A549 (cell line): ENCODE data around the gene NR1H4. TPM values are rescaled to one million over a fixed set of nuclear protein-coding genes. Genes with fewer than 3 reads are reported as not detected.
"Not testable (repeated sequence)": the region's sequence is repeated elsewhere in the genome, so short reads cannot be mapped to it uniquely, and the experiment has no call there.

ENCODE experiments used
- ATAC-seq, 2 experiments: fragments of 200-7000 bp in 1 of 2; fragments of >200 bp in 1 of 2; cut with Nextera tagmentation in 1 of 2; cut with Tn5 transposase in 1 of 2; 3 replicates each; pipeline versions ENCODE4 v1.8.0 to v1.9.1; 2018 to 2020; ENCODE audit warnings: mild to moderate bottlenecking in 1 of 2, moderate library complexity in 1 of 2
- CTCF ChIA-PET: fragments of 300-600 bp; sonication (Branson Sonifier 250); formaldehyde crosslinking; extraction: SDS; loops from one replicate; lab custom pipeline; 2021; ENCODE audit warnings: antibody characterized with exemption, inconsistent platforms; lab: Yijun Ruan, JAX
- POLR2A ChIA-PET: fragments of 350-600 bp; formaldehyde crosslinking; extraction: SDS; loops from one replicate; lab custom pipeline; 2021; ENCODE audit warnings: antibody characterized with exemption, inconsistent platforms; lab: Yijun Ruan, JAX
- DNase-seq, 2 experiments: peaks; one replicate each; pipeline versions ENCODE4 v3.0.0 to v3.0.0-alpha.2; 2011 to 2016; ENCODE audit warnings: low read depth in 1 of 2, low spot score in 1 of 2
- FAIRE-seq: peaks from 2 replicates; lab custom pipeline; 2011; peaks lifted over from hg19 to GRCh38; lab: Jason Lieb, UNC
- H3K27ac ChIP-seq, 2 experiments: fragments of >200 bp; sonication (Bioruptor Twin); formaldehyde crosslinking; 3 replicates each; pipeline ENCODE4 v1.5.1; 2016 to 2017
- H3K4me1 ChIP-seq: fragments of >200 bp; sonication (Bioruptor Twin); formaldehyde crosslinking; 3 replicates; pipeline ENCODE4 v1.6.1; 2016
- H3K4me2 ChIP-seq: fragments of >200 bp; sonication (Bioruptor Twin); formaldehyde crosslinking; 3 replicates; pipeline ENCODE4 v1.6.1; 2016
- H3K4me3 ChIP-seq: fragments of >200 bp; sonication (Bioruptor Twin); formaldehyde crosslinking; 3 replicates; pipeline ENCODE4 v1.5.1; 2016
- H3K9me3 ChIP-seq: fragments of >200 bp; sonication (Bioruptor Twin); formaldehyde crosslinking; 3 replicates; pipeline ENCODE4 v1.6.1; 2016
- BCL3 ChIP-seq: fragments of >200 bp; sonication (Bioruptor Twin); formaldehyde crosslinking; IDR thresholded peaks from 3 replicates; pipeline ENCODE4 v1.6.1; 2016
- CBX8 ChIP-seq: fragments of 200-600 bp; sonication (generic); IDR thresholded peaks from 2 replicates; pipeline ENCODE4 v1.6.1; 2016
- CEBPB ChIP-seq, 2 experiments: fragments of >200 bp in 1 of 2; sonication (Bioruptor Twin) in 1 of 2; formaldehyde crosslinking in 1 of 2; IDR thresholded peaks; 2 replicates each; pipeline ENCODE4 v1.6.1; 2012 to 2016
- EHMT2 ChIP-seq: fragments of 200-600 bp; sonication (generic); IDR thresholded peaks from 2 replicates; pipeline ENCODE4 v1.6.1; 2016; ENCODE audit warnings: antibody characterized with exemption, low read depth, mild to moderate bottlenecking, moderate library complexity
- ESRRA ChIP-seq: fragments of 150-350 bp; IDR thresholded peaks from 2 replicates; pipeline ENCODE4 v1.6.1; 2014; ENCODE audit warnings: mild to moderate bottlenecking, low read length, borderline replicate concordance
- FOSL2 ChIP-seq, 2 experiments: fragments of 450-650 bp in 1 of 2; fragments of >200 bp in 1 of 2; sonication (Bioruptor Twin) in 1 of 2; formaldehyde crosslinking; IDR thresholded peaks; 2 replicates each; pipeline versions ENCODE4 v1.5.0 to v1.6.1; 2016 to 2020; ENCODE audit warnings: mild to moderate bottlenecking in 1 of 2, moderate library complexity in 1 of 2
- FOXS1 ChIP-seq: fragments of 250-450 bp; sonication (Bioruptor Pico); IDR thresholded peaks from 2 replicates; pipeline ENCODE4 v1.5.0; 2020; ENCODE audit warnings: mild to moderate bottlenecking, moderate library complexity
- HDAC2 ChIP-seq: fragments of 200-600 bp; sonication (generic); IDR thresholded peaks from 2 replicates; pipeline ENCODE4 v1.6.1; 2016
- HOXA7 ChIP-seq: fragments of 250-450 bp; sonication (Bioruptor Pico); IDR thresholded peaks from 2 replicates; pipeline ENCODE4 v1.5.0; 2020; ENCODE audit warnings: mild to moderate bottlenecking, moderate library complexity
- HOXB5 ChIP-seq: fragments of 250-450 bp; sonication (Bioruptor Pico); IDR thresholded peaks from 2 replicates; pipeline ENCODE4 v1.5.0; 2020; ENCODE audit warnings: mild to moderate bottlenecking, moderate library complexity
- KDM1A ChIP-seq: fragments of 200-600 bp; sonication (generic); IDR thresholded peaks from 2 replicates; pipeline ENCODE4 v1.6.1; 2016; ENCODE audit warnings: low read depth, mild to moderate bottlenecking
- MAFK ChIP-seq: fragments of 450-650 bp; IDR thresholded peaks from 2 replicates; pipeline ENCODE4 v1.6.1; 2014; ENCODE audit not compliant: partially characterized antibody
- MAZ ChIP-seq: fragments of 150-350 bp; IDR thresholded peaks from 2 replicates; pipeline ENCODE4 v1.6.1; 2014; ENCODE audit warnings: antibody characterized with exemption, low read depth, low read length, borderline replicate concordance
- NPAS2 ChIP-seq: fragments of 250-450 bp; sonication (Bioruptor Pico); IDR thresholded peaks from 2 replicates; pipeline ENCODE4 v1.8.0; 2022; ENCODE audit warnings: mild to moderate bottlenecking, moderate library complexity, borderline replicate concordance
- NR3C1 ChIP-seq: fragments of >200 bp; sonication (Bioruptor Twin); formaldehyde crosslinking; IDR thresholded peaks from 3 replicates; pipeline ENCODE4 v1.6.1; 2017
- PHF8 ChIP-seq: fragments of 200-600 bp; sonication (generic); IDR thresholded peaks from 2 replicates; pipeline ENCODE4 v1.6.1; 2016; ENCODE audit warnings: low read depth, mild to moderate bottlenecking, antibody characterized with exemption, moderate library complexity, borderline replicate concordance
- POLR2A ChIP-seq: IDR thresholded peaks from 2 replicates; pipeline ENCODE4 v1.6.1; 2012; ENCODE audit warnings: mild to moderate bottlenecking, low read length
- POLR2AphosphoS2 ChIP-seq: conservative IDR thresholded peaks from 2 replicates; pipeline ENCODE4 v1.6.1; 2012; ENCODE audit warnings: low read length, improper control_type of control experiment, inconsistent platforms
- RAD21 ChIP-seq, 2 experiments: fragments of >200 bp in 1 of 2; sonication (Bioruptor Twin) in 1 of 2; formaldehyde crosslinking in 1 of 2; IDR thresholded peaks in 1 of 2; conservative IDR thresholded peaks in 1 of 2; 2 replicates in 1 of 2; 3 replicates in 1 of 2; pipeline ENCODE4 v1.6.1; 2012 to 2018; ENCODE audit warnings: inconsistent platforms in 1 of 2
- RCOR1 ChIP-seq: fragments of 150-350 bp; IDR thresholded peaks from 2 replicates; pipeline ENCODE4 v1.6.1; 2014; ENCODE audit warnings: antibody characterized with exemption, low read length, low read depth
- RFX5 ChIP-seq: fragments of 450-650 bp; IDR thresholded peaks from 2 replicates; pipeline ENCODE4 v1.7.1; 2014; ENCODE audit warnings: antibody characterized with exemption, mild to moderate bottlenecking, moderate library complexity
- RNF2 ChIP-seq: fragments of 200-600 bp; sonication (generic); IDR thresholded peaks from 2 replicates; pipeline ENCODE4 v1.6.1; 2016; ENCODE audit warnings: low read depth, mild to moderate bottlenecking, antibody characterized with exemption, moderate library complexity, borderline replicate concordance
- SREBF2 ChIP-seq: fragments of 450-650 bp; IDR thresholded peaks from 2 replicates; pipeline ENCODE4 v1.6.1; 2014; ENCODE audit warnings: mild to moderate bottlenecking, moderate library complexity
- ZC3H11A ChIP-seq: fragments of 450-650 bp; IDR thresholded peaks from 2 replicates; pipeline ENCODE4 v1.6.1; 2014; ENCODE audit warnings: antibody characterized with exemption, mild to moderate bottlenecking
- ZFP36 ChIP-seq: fragments of 450-650 bp; IDR thresholded peaks from 2 replicates; pipeline ENCODE4 v1.6.1; 2014; ENCODE audit warnings: borderline replicate concordance; ENCODE audit not compliant: partially characterized antibody
- ZNF302 ChIP-seq: fragments of 250-450 bp; sonication (Bioruptor Pico); IDR thresholded peaks from 2 replicates; pipeline ENCODE4 v1.9.0; 2021; ENCODE audit warnings: inconsistent platforms, mild to moderate bottlenecking, moderate library complexity
- ZSCAN20 ChIP-seq: fragments of 250-450 bp; sonication (Bioruptor Pico); IDR thresholded peaks from 2 replicates; pipeline ENCODE4 v1.8.0; 2022; ENCODE audit warnings: mild to moderate bottlenecking, moderate library complexity
- WGBS: methylation state at CpG from one replicate; pipeline ENCODE4 v1.1.6; 2017; ENCODE audit errors: missing lambda C conversion rate; 5-methylcytosine and 5-hydroxymethylcytosine counted together
- polyA plus RNA-seq, 4 experiments: library from polyadenylated mRNA; depleted of rRNA in 3 of 4; stranded (reverse); fragments of >200 nt; fragmentation: RNase III in 1 of 4; extraction: RNeasy Plus Mini Kit Qiagen cat#74134 plus additional on column Dnase treatment in 1 of 4; gene quantifications; 2 replicates in 3 of 4; 3 replicates in 1 of 4; pipeline ENCODE4 v1.2.3, GENCODE V29; 2011 to 2017
- TF ChIP-seq, protein P1 (sequence below): IDR thresholded peaks from 2 replicates; pipeline ENCODE4 v1.6.1; 2012
- TF ChIP-seq, protein P2 (sequence below): IDR thresholded peaks from 2 replicates; pipeline ENCODE4 v1.6.1; 2012; ENCODE audit warnings: low read depth, borderline replicate concordance
- TF ChIP-seq, protein P3 (sequence below): IDR thresholded peaks from 2 replicates; pipeline ENCODE4 v1.6.1; 2012

The NR1H4 gene
- polyA plus RNA-seq, 2 of the 4 experiments (the other 2 are of a cell fraction): 0.40 to 1.4 TPM

DNA sequence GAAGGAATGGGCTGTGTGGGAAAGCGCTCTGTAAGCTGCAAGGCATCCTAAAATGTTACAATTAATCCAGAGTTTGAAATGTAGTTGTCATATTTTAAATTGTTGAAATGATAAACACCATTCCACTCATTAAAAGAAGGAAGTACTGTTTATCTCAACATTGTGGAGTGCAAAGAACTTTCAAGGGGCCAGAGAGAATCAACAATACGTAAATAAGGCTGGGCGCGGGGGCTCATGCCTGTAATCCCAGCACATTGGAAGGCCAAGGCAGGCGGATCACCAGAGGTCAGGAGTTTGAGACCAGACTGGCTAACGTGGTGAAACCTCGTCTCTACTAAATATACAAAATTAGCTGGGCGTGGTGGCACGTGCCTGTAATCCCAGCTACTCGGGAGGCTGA, 24.5 kb downstream of the NR1H4 start:
- TF ChIP-seq ZFP36: no peak
- TF ChIP-seq POLR2A: no peak
- TF ChIP-seq NR3C1: no peak
- ATAC-seq: no peak
- DNase-seq: no peak
- WGBS: 84% methylated on average over 10 of the region's 10 CpGs
- Histone ChIP-seq H3K4me2 (no peak overlapping the region), H3K9me3 (no peaks in the 10 kb centered on the region), H3K27ac (no peak overlapping the region), H3K4me1 (no peaks in the 10 kb centered on the region), H3K4me3 (no peak overlapping the region)
- no peak for FAIRE-seq
- CTCF ChIA-PET: no interaction called here
- POLR2A ChIA-PET: no interaction called here

- CTCF ChIA-PET: no interaction called here
- TF ChIP-seq MAZ (no peak), RNF2 (no peak), ZNF302 (CRISPR knock-in tag) (no peak), RAD21 (conservative IDR thresholded peaks at IDR 0.05 in 1 of 2, IDR thresholded peaks at IDR 0.05 in 1 of 2) (no peak), ZFP36 (no peak), RCOR1 (no peak), CEBPB (IDR thresholded peaks at IDR 0.05) (no peak), RFX5 (no peak), CBX8 (no peak), SREBF2 (no peak), POLR2AphosphoS2 (no peak), FOSL2 (IDR thresholded peaks at IDR 0.05) (no peak), FOSL2 (CRISPR knock-in tag; IDR thresholded peaks at IDR 0.05) (no peak), ZC3H11A (no peak), HOXA7 (CRISPR knock-in tag) (no peak), FOXS1 (no peak), HDAC2 (no peak)
- TF ChIP-seq, protein P1, sequence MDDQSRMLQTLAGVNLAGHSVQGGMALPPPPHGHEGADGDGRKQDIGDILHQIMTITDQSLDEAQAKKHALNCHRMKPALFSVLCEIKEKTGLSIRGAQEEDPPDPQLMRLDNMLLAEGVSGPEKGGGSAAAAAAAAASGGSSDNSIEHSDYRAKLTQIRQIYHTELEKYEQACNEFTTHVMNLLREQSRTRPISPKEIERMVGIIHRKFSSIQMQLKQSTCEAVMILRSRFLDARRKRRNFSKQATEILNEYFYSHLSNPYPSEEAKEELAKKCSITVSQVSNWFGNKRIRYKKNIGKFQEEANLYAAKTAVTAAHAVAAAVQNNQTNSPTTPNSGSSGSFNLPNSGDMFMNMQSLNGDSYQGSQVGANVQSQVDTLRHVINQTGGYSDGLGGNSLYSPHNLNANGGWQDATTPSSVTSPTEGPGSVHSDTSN: no peak
- TF ChIP-seq, protein P2, sequence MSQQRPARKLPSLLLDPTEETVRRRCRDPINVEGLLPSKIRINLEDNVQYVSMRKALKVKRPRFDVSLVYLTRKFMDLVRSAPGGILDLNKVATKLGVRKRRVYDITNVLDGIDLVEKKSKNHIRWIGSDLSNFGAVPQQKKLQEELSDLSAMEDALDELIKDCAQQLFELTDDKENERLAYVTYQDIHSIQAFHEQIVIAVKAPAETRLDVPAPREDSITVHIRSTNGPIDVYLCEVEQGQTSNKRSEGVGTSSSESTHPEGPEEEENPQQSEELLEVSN: no peak
- TF ChIP-seq, all 56 proteins: peak for 0
- Histone ChIP-seq H3K4me2 (no peak overlapping the region), H3K27ac (no peak overlapping the region), H3K4me3 (no peak overlapping the region), H3K9me3 (no peaks in the 10 kb centered on the region), H3K4me1 (0 out of 3 replicates have a peak, but pooled peaks cover under 1% of the 10 kb centered on the region)
- ATAC-seq: no peak
- no peak for FAIRE-seq
- DNase-seq: no peak
- POLR2A ChIA-PET: no interaction called here
- 32% methylated on average over 1 of the region's 1 CpG for WGBS
Observed at GRCh38 chr12:100499416-100499815, 25.8 kb downstream of the NR1H4 start.

GRCh38 chr12:100502718-100503117, 29.1 kb downstream of the NR1H4 start:
- H3K4me3 ChIP-seq, H3K27ac ChIP-seq, FAIRE-seq, ATAC-seq, H3K4me1 ChIP-seq, POLR2A ChIA-PET, H3K4me2 ChIP-seq, DNase-seq, H3K9me3 ChIP-seq: not testable (repeated sequence)
- CTCF ChIA-PET: interaction anchor here (0.6 kb wide), 1 partner anchor 128 kb away, joined by 3 read pairs; no protein-coding TSS in a partner anchor
- WGBS: 55% methylated on average over 4 of the region's 4 CpGs

GRCh38 chr12:100503228-100503628, 29.6 kb downstream of the NR1H4 start:
- ATAC-seq (no peak), DNase-seq (no peak), FAIRE-seq (no peak)
- CTCF ChIA-PET: no interaction called here
- 72% methylated on average over 6 of the region's 6 CpGs for WGBS
- peaks cover 9% of the 10 kb centered on the region; the same call in 2 of the 3 replicates for H3K4me1 ChIP-seq
- no peak overlapping the region for H3K4me2 ChIP-seq
- no peaks in the 10 kb centered on the region for H3K9me3 ChIP-seq
- H3K4me3 ChIP-seq: no peak overlapping the region
- H3K27ac ChIP-seq: no peak overlapping the region
- POLR2A ChIA-PET: no interaction called here
- TF ChIP-seq KDM1A (no peak), POLR2AphosphoS2 (no peak), ZNF302 (CRISPR knock-in tag) (no peak), BCL3 (no peak), HOXA7 (CRISPR knock-in tag) (no peak), RCOR1 (no peak), ZSCAN20 (CRISPR knock-in tag) (no peak), NPAS2 (CRISPR knock-in tag) (no peak), ESRRA (no peak), HOXB5 (no peak), MAFK (no peak), ZC3H11A (no peak), EHMT2 (no peak), PHF8 (no peak), RAD21 (conservative IDR thresholded peaks at IDR 0.05 in 1 of 2, IDR thresholded peaks at IDR 0.05 in 1 of 2) (no peak)
- TF ChIP-seq, protein P3, sequence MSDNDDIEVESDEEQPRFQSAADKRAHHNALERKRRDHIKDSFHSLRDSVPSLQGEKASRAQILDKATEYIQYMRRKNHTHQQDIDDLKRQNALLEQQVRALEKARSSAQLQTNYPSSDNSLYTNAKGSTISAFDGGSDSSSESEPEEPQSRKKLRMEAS: no peak
